Measurements from ENCODE around the gene ERMP1.

DNA sequence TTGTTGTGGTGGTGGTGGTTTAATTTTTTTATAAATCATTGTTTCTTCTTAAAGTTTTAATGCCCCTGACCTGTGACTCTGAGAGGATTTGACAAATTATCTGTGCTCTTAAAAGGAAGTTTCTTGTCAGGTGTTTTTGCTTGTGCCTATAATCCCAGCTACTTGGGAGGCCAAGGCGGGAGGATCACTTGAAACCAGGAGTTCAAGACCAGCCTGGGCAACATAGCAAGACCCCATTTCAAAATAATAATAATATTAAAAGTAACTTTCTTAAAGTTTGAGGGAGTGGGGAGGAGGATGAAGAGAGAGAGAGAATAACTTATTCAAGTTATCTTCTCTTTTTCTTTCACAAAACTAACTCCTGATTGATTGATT, 12.2 kb upstream of the ERMP1 start:
- TF ChIP-seq, protein P1, sequence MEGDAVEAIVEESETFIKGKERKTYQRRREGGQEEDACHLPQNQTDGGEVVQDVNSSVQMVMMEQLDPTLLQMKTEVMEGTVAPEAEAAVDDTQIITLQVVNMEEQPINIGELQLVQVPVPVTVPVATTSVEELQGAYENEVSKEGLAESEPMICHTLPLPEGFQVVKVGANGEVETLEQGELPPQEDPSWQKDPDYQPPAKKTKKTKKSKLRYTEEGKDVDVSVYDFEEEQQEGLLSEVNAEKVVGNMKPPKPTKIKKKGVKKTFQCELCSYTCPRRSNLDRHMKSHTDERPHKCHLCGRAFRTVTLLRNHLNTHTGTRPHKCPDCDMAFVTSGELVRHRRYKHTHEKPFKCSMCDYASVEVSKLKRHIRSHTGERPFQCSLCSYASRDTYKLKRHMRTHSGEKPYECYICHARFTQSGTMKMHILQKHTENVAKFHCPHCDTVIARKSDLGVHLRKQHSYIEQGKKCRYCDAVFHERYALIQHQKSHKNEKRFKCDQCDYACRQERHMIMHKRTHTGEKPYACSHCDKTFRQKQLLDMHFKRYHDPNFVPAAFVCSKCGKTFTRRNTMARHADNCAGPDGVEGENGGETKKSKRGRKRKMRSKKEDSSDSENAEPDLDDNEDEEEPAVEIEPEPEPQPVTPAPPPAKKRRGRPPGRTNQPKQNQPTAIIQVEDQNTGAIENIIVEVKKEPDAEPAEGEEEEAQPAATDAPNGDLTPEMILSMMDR (IDR thresholded peaks at IDR 0.05): no peak
- TF ChIP-seq EZH2 (IDR thresholded peaks at IDR 0.05; ENCODE audit: borderline replicate concordance, insufficient read depth, low read depth, low read length, poor library complexity, severe bottlenecking): no peak
